Mucosa of gallbladder (tissue), 1 donor: ENCODE measurements around the gene FRMD4B. TPM values are rescaled to one million over a fixed set of nuclear protein-coding genes. Genes with fewer than 3 reads are reported as not detected.

Source experiments
- DNase-seq: peaks from one replicate; pipeline ENCODE4 v3.0.0-alpha.2; 2020; ENCODE audit warnings: low spot score
- total RNA-seq: library from RNA; stranded (reverse); gene quantifications from one replicate; pipeline ENCODE4 v1.2.1, GENCODE V29; 2021
- donor health status: DM: no; HTN: no; CAD: no.

The FRMD4B gene
- total RNA-seq, result 34.1 TPM

- peak; percentile 45 for DNase-seq
Measured at GRCh38 chr3:69385723-69386555, at the start of gene FRMD4B. FRMD4B (minus strand) TSS chr3:69386088; CDS start chr3:69385989, 99 bp downstream.

GRCh38 chr3:69433969-69434325, 48.1 kb upstream of the FRMD4B start:
- DNase-seq, result no peak

- no peak for DNase-seq
Measured at GRCh38 chr3:69433121-69433968, 47.5 kb upstream of the FRMD4B start.

- DNase-seq, result no peak
Measured at GRCh38 chr3:69428657-69429255, 42.9 kb upstream of the FRMD4B start.

- DNase-seq, result no peak
Measured at GRCh38 chr3:69426967-69427304, 41.0 kb upstream of the FRMD4B start.

GRCh38 chr3:69426291-69426966, 40.5 kb upstream of the FRMD4B start:
- DNase-seq, result no peak

GRCh38 chr3:69425249-69425648, 39.4 kb upstream of the FRMD4B start:
- DNase-seq, result peak; percentile 27

GRCh38 chr3:69423463-69424155, 37.7 kb upstream of the FRMD4B start:
- no peak for DNase-seq

GRCh38 chr3:69422751-69423150, 36.9 kb upstream of the FRMD4B start:
- no peak for DNase-seq

GRCh38 chr3:69420781-69421520, 35.1 kb upstream of the FRMD4B start:
- no peak for DNase-seq

GRCh38 chr3:69419276-69419675, 33.4 kb upstream of the FRMD4B start:
- DNase-seq, result no peak

GRCh38 chr3:69417541-69418078, 31.7 kb upstream of the FRMD4B start:
- no peak for DNase-seq

- DNase-seq, result no peak
Measured at GRCh38 chr3:69413551-69414207, 27.8 kb upstream of the FRMD4B start.

GRCh38 chr3:69411346-69411745, 25.5 kb upstream of the FRMD4B start:
- no peak for DNase-seq

GRCh38 chr3:69410301-69410700, 24.4 kb upstream of the FRMD4B start:
- DNase-seq, result peak; percentile 81

GRCh38 chr3:69409831-69410230, 23.9 kb upstream of the FRMD4B start:
- no peak for DNase-seq

GRCh38 chr3:69409011-69409410, 23.1 kb upstream of the FRMD4B start:
- no peak for DNase-seq

GRCh38 chr3:69408542-69408941, 22.7 kb upstream of the FRMD4B start:
- no peak for DNase-seq

GRCh38 chr3:69407908-69408307, 22.0 kb upstream of the FRMD4B start:
- DNase-seq, result no peak

GRCh38 chr3:69406163-69406562, 20.3 kb upstream of the FRMD4B start:
- no peak for DNase-seq
